Thymus (tissue), 11 donors: ENCODE measurements around the gene C3orf70. TPM values are rescaled to one million over a fixed set of nuclear protein-coding genes. Genes with fewer than 3 reads are reported as not detected.

ENCODE experiments used
- DNase-seq, 9 donors: peaks; one replicate each; pipeline ENCODE4 v3.0.0-alpha.2; 2013; ENCODE audit warnings: low spot score in 9 of 9, low read depth in 6 of 9, missing footprints in 1 of 9
- H3K27ac ChIP-seq, 2 donors: one replicate each; pipeline ENCODE4 v1.5.1; 2013; ENCODE audit warnings: control low read depth in 1 of 2, low read depth in 1 of 2, low read length in 1 of 2, mild to moderate bottlenecking in 1 of 2, moderate library complexity in 1 of 2
- H3K27me3 ChIP-seq, 2 donors: one replicate each; pipeline ENCODE4 v1.5.1; 2013; ENCODE audit warnings: low read length in 1 of 2; ENCODE audit not compliant: control insufficient read depth in 2 of 2, insufficient read depth in 1 of 2
- H3K36me3 ChIP-seq, 2 donors: one replicate each; pipeline ENCODE4 v1.5.1; 2013; ENCODE audit warnings: low read length in 1 of 2, mild to moderate bottlenecking in 1 of 2, moderate library complexity in 1 of 2; ENCODE audit not compliant: control insufficient read depth in 2 of 2, insufficient read depth in 2 of 2
- H3K4me1 ChIP-seq, 2 donors: one replicate each; pipeline ENCODE4 v1.5.1; 2013; ENCODE audit warnings: low read length in 2 of 2; ENCODE audit not compliant: control insufficient read depth in 2 of 2, insufficient read depth in 2 of 2
- H3K4me3 ChIP-seq, 2 donors: one replicate each; pipeline ENCODE4 v1.5.1; 2013; ENCODE audit warnings: low read length in 2 of 2, control low read depth in 1 of 2, mild to moderate bottlenecking in 1 of 2
- H3K9me3 ChIP-seq, 2 donors: one replicate each; pipeline ENCODE4 v1.5.1; 2013; ENCODE audit warnings: low read length in 1 of 2, mild to moderate bottlenecking in 1 of 2; ENCODE audit not compliant: control insufficient read depth in 2 of 2, insufficient read depth in 1 of 2
- WGBS: extraction: QIAGEN DNeasy Blood & Tissue Kit; methylation state at CpG from one replicate; pipeline ENCODE4 v1.1.7; 2013; 5-methylcytosine and 5-hydroxymethylcytosine counted together
- polyA plus RNA-seq: library from polyadenylated mRNA; stranded (reverse); fragments of 200-250 nt; gene quantifications from one replicate; pipeline ENCODE4 v1.2.3, GENCODE V29; 2013
- total RNA-seq: library from RNA; stranded (reverse); fragments of 120-200 nt; gene quantifications from one replicate; pipeline ENCODE4 v1.2.4, GENCODE V29; 2013
- donor health status: healthy.

Gene C3orf70
- total and polyA plus RNA-seq, 2 donors = 0.76 to 0.78 TPM

DNA sequence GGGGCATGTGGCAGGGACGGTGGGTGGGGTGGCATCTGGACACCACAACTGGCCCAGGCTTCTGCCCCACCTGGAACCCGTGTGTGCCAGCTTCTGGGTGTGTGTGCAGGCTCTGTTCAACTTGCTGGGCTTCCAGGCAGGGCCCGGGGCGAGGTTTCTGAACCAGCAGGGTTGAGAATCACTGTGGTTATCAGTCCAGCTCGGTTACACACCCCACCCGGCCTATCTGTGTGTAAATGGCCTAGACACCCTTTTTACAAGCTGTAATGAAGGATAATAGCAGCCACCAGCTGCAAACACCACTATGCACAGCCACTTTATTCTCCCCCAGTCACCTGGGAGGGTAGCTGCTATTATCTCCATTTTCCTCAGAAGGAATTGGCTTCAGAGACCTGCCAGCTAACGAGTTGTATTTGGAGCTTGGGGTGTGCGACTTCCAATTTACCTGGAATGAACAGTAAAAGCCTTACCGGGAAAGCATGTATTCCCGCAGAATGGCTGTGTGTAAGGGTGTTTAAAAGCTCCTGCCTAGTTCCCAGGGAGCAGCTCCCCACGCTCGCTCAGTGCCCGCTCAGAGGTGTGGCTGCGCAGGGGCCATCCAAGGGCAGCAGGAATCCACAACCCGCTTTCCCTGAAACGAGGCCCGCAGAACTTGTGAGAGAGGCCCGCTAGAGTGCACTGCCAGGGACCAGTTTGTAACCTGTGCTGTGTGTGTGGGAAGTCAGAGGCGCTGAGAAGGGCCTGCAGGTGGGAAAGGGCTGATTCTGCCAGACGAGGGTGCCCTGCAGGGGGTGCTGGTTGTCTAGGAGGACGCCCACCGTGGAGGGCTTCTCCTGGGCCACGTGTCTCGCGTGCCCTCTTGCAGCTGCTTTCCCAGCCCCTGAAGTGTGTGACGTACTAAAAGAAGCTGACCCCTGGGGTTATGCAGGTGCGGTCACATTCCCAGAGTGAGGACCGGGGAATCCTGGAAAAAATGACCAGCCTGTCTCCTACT lies 83.5 kb downstream of the C3orf70 start:
- H3K36me3 ChIP-seq = no peaks in the 10 kb centered on the region
- H3K4me3 ChIP-seq = no peak overlapping the region
- H3K4me1 ChIP-seq = no peaks in the 10 kb centered on the region
- no peaks in the 10 kb centered on the region for H3K27me3 ChIP-seq
- no peak overlapping the region for H3K27ac ChIP-seq
- no peaks in the 10 kb centered on the region for H3K9me3 ChIP-seq
- 87% methylated on average over 28 of the region's 28 CpGs for WGBS
- DNase-seq = peak in 2 of 9 donors; percentile 7 to 9

DNA sequence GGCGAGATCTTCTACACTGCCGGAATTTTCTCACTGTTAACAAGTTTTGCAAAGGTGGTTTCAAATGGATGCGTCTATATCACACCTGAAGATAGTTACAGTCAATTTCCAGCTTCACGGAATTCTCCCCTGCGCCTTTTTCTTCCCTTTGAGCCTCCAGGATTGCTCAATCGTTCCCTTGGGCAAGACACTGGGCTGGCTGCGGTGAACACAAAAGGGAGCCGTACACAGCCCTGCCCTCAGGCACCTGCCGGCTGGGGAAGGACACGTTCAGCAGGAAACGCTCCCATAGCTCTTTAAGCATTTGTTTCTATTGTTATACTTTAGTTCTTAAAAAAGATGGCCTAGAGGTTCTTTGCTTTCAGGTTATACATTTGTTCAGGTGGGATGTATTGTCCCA lies 85.7 kb downstream of the C3orf70 start:
- Histone ChIP-seq H3K27ac (no peak overlapping the region), H3K4me1 (no peaks in the 10 kb centered on the region), H3K36me3 (no peaks in the 10 kb centered on the region), H3K27me3 (no peaks in the 10 kb centered on the region), H3K9me3 (no peaks in the 10 kb centered on the region), H3K4me3 (no peak overlapping the region)
- WGBS = 98% methylated on average over 11 of the region's 11 CpGs
- DNase-seq = no peak

DNA sequence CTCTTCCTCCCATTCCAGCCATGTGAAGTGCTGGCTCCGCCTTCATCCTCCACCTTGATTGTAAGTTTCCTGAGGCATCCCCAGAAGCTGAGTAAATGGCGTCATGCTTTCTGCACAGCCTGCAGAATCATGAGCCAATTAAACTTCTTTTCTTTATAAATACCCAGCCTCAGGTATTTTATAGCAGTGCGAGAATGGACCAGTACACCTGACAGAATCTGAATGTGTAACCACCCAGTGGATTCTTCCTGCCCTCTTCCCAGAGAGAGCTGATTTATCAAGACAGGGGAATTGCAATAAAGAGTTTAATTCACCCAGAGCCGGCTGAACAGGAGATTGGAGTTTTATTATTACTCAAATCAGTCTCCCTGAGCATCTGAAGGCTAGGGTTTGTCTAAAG lies 86.6 kb downstream of the C3orf70 start:
- H3K4me3 ChIP-seq = no peak overlapping the region
- H3K9me3 ChIP-seq = peaks cover 0 to 2% of the 10 kb centered on the region in 2 donors
- 96% methylated on average over 4 of the region's 4 CpGs for WGBS
- no peaks in the 10 kb centered on the region for H3K4me1 ChIP-seq
- no peak overlapping the region for H3K27ac ChIP-seq
- H3K27me3 ChIP-seq = no peaks in the 10 kb centered on the region
- no peaks in the 10 kb centered on the region for H3K36me3 ChIP-seq
- no peak for DNase-seq

DNA sequence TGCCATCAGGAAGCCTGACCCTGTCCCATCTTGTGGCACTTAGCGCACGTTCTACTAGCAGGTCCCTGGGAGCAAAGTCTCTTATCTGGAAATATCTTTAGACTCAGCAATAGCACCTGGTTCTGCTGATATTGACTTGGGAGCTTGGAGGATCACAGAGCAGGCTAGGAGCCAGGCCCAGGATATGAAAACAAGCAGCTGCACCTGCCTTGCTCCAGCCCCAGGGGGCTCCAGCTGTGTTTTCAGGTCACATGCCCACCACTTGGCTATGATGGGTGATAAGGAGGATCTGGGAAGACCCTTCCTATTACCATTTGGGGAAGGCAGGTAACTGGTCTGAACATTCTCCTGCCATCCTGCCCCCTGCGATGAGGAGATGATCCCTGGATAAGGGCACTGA lies 87.8 kb downstream of the C3orf70 start:
- H3K36me3 ChIP-seq = no peaks in the 10 kb centered on the region
- 96% methylated on average over 3 of the region's 3 CpGs for WGBS
- no peak for DNase-seq

DNA sequence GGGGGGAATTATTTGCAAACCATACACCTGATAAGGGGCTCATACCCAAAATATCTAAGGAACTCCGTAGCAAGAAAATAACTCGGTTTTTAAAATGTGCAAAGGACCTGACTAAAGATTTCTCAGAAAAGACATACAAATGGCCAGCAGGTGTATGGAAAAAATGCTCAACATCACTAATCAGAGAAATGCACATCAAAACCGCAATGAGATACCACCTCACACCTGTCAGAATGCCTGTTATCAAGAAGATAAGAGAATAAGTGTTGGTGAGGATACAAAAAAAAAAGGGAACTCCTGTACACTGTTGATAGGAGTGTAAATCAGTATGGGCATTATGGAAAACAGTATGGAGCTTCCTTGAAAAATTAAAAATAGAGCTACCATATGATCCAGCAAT lies 89.4 kb downstream of the C3orf70 start:
- no peaks in the 10 kb centered on the region for H3K36me3 ChIP-seq
- H3K27me3 ChIP-seq = no peaks in the 10 kb centered on the region
- no peaks in the 10 kb centered on the region for H3K4me1 ChIP-seq
- H3K4me3 ChIP-seq = no peak overlapping the region
- WGBS = 92% methylated on average over 3 of the region's 3 CpGs
- H3K9me3 ChIP-seq = peaks cover 0 to 10% of the 10 kb centered on the region in 2 donors
- no peak for DNase-seq
- H3K27ac ChIP-seq = no peak overlapping the region

More for the DNA sequence above, 87.8 kb downstream of the C3orf70 start:
- Histone ChIP-seq H3K27ac (no peak overlapping the region), H3K4me1 (no peaks in the 10 kb centered on the region), H3K27me3 (no peaks in the 10 kb centered on the region), H3K4me3 (no peak overlapping the region), H3K9me3 (peaks cover 0 to 10% of the 10 kb centered on the region in 2 donors)

DNA sequence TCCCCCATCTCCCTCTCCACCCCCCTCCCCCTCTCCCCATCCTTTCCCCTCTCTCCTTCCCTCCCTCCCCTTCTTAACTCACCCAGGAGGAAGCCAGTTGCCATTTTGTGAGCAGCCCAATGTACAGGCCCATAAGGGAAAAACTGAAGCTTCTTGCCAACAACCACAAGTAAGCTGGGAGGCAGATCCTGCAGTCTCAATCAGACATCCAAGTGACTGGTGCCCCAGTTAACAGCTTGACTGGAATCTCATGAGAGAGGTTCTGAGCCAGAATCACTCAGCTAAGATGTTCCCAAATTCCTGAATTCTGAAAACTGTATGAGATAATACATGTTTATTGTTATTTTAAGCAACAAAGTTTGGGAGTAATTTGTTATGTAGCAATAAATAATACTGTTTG lies 90.7 kb downstream of the C3orf70 start:
- H3K9me3 ChIP-seq = peaks cover 0 to 14% of the 10 kb centered on the region in 2 donors
- no peak overlapping the region for H3K27ac ChIP-seq
- no peaks in the 10 kb centered on the region for H3K27me3 ChIP-seq
- DNase-seq = no peak
- no peaks in the 10 kb centered on the region for H3K4me1 ChIP-seq
- H3K4me3 ChIP-seq = no peak overlapping the region
- no peaks in the 10 kb centered on the region for H3K36me3 ChIP-seq

DNA sequence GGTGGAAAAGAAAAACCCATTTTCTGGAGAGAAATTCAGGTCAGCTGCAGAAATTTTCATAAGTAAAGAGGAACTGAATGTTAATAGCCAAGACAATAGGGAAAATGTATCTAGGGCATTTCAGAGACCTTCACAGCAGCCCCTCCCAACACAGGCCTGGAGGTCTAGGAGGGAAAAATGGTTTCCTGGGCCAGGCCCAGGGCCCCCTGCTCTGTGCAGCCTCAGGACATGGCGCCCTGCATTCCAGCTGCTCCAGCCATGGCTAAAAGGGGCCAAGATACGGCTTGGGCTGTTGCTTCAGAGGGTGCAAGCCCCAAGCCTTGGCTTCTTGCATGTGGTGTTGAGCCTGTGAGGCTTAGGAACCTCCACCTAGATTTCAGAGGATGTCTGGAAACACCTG lies 92.2 kb downstream of the C3orf70 start:
- no peak for DNase-seq
- no peaks in the 10 kb centered on the region for H3K36me3 ChIP-seq
- H3K4me3 ChIP-seq = no peak overlapping the region
- H3K27ac ChIP-seq = no peak overlapping the region
- H3K4me1 ChIP-seq = no peaks in the 10 kb centered on the region
- 96% methylated on average over 2 of the region's 2 CpGs for WGBS
- no peaks in the 10 kb centered on the region for H3K27me3 ChIP-seq
- peaks cover 0 to 14% of the 10 kb centered on the region in 2 donors for H3K9me3 ChIP-seq

DNA sequence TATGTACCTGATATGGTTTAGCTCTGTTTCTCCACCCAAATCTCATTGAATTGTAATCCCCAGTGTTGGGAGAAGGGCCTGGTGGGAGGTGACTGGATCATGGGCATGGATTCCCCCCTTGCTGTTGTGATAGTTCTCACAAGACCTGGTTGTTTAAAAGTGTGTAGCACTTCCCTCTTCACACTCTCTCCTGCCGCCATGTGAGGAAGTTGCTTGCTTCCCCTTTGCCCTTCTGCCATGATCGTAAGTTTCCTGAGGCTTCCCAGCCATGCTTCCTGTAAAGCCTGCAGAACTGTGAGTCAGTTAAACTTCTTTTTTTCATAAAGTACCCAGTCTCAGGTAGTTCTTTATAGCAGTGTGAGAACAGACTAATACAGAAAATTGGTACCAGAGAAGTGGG lies 93.1 kb downstream of the C3orf70 start:
- Histone ChIP-seq H3K36me3 (no peaks in the 10 kb centered on the region), H3K9me3 (peaks cover 0 to 14% of the 10 kb centered on the region in 2 donors), H3K27ac (no peak overlapping the region), H3K4me1 (no peaks in the 10 kb centered on the region), H3K27me3 (no peaks in the 10 kb centered on the region), H3K4me3 (no peak overlapping the region)
- 64% methylated on average over 2 of the region's 2 CpGs for WGBS
- no peak for DNase-seq

DNA sequence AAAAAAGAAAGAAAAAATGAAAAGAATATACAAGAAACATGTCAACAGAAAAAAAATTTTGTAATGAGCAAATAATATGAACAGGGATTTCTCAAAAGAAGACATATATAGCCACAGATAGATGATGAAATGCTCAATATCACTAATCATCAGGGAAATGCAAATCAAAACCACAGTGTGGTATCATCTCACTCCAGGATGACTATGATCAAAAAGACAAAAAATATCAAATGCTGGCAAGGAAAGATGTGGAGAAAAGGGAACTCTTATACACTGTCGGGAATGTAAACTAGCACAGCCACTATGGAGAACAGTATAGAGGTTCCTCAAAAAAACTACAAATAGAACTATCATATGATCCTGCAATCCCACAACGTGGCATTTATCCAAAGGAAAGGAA lies 94.1 kb downstream of the C3orf70 start:
- Histone ChIP-seq H3K27me3 (no peaks in the 10 kb centered on the region), H3K9me3 (peaks cover 0 to 14% of the 10 kb centered on the region in 2 donors), H3K4me1 (no peaks in the 10 kb centered on the region), H3K4me3 (no peak overlapping the region), H3K27ac (no peak overlapping the region), H3K36me3 (no peaks in the 10 kb centered on the region)
- 73% methylated on average over 2 of the region's 2 CpGs for WGBS
- DNase-seq = no peak
